ENCODE results near the gene PLEKHA4.

DNA sequence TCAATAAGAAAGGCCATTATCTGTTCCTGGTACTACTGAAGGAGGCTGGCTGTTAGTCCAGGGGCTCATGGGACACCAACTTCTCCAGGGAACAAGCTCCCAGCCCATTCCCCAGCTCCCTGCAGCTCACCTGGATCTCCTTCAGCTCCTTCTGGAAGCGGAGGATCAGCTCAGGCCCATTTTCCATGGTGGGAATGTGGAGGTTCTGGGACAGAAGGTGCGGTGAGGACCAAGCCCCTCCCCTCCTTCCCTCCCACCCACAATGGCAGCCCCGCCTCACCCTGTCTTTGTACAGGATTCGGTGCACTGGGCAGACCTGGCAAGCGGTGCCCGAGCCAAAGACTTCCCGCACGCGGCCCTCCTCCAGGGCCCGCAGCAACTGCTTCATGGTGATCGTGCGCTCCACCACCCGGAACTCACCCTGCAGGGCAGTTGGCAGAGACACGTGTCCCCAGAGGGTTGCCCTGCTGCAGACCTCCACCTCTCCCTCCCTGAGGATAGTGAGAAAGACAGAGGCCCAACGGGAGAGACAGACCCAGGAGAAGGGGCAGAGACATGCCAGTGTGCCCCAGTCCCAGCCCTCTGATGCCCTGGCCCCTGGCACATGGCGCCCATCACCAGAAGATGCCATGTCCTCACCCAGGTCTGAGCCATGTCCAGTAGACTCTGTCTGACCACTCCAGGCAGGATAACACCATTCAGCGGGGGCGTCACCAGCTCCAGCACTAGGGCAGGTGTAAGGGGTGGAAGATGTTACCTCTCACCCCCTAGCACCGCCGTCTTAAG, 71.9 kb downstream of the PLEKHA4 start:
- TF ChIP-seq, protein P1, sequence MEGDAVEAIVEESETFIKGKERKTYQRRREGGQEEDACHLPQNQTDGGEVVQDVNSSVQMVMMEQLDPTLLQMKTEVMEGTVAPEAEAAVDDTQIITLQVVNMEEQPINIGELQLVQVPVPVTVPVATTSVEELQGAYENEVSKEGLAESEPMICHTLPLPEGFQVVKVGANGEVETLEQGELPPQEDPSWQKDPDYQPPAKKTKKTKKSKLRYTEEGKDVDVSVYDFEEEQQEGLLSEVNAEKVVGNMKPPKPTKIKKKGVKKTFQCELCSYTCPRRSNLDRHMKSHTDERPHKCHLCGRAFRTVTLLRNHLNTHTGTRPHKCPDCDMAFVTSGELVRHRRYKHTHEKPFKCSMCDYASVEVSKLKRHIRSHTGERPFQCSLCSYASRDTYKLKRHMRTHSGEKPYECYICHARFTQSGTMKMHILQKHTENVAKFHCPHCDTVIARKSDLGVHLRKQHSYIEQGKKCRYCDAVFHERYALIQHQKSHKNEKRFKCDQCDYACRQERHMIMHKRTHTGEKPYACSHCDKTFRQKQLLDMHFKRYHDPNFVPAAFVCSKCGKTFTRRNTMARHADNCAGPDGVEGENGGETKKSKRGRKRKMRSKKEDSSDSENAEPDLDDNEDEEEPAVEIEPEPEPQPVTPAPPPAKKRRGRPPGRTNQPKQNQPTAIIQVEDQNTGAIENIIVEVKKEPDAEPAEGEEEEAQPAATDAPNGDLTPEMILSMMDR (IDR thresholded peaks at IDR 0.05), result no peak
- TF ChIP-seq EP300 (IDR thresholded peaks at IDR 0.05), result no peak

Data from tibial nerve (tissue), 4 donors.